GM06990 (cell line): Measurements from ENCODE around the gene SNX27.

Source experiments
- DNase-seq: peaks from one replicate; pipeline ENCODE4 v3.0.0-alpha.2; 2011; ENCODE audit not compliant: insufficient read length; ENCODE audit errors: extremely low read depth
- H3K27me3 ChIP-seq: replicated peaks from 2 replicates; pipeline ENCODE4 v1.6.0; 2011; ENCODE audit warnings: low read length; ENCODE audit not compliant: control insufficient read depth, insufficient read depth
- H3K36me3 ChIP-seq: 2 replicates; pipeline ENCODE4 v1.5.1; 2011; ENCODE audit warnings: low read length; ENCODE audit not compliant: control insufficient read depth, insufficient read depth
- H3K4me3 ChIP-seq: replicated peaks from 2 replicates; pipeline ENCODE4 v1.5.1; 2011; ENCODE audit warnings: low read depth, mild to moderate bottlenecking, control low read depth, low read length
- TF ChIP-seq, protein P1 (sequence below): IDR thresholded peaks from 2 replicates; pipeline ENCODE4 v1.5.1; 2011; ENCODE audit warnings: low read length, control low read depth, mild to moderate bottlenecking, inconsistent platforms; ENCODE audit not compliant: insufficient read depth, poor library complexity, severe bottlenecking

Gene SNX27

DNA sequence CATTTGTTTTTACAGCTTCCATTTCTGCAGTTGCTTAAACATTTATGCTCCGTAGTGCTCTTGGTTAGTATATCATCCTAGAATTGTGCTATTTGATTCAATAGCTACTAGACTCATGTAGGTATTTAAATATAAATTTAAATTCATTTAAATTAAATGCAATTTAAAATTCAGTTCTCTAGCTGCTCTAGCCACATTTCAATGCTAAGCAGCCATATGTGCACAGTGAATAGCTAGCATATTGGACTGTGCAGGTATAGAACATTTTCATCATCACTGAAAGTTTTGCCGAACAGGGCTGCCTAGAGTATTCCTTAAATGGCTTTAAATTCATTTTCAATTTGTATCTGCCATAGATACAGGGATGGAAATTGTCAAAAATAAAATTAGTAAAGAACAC, 72.3 kb downstream of the SNX27 start:
- Histone ChIP-seq H3K4me3 (no peak overlapping the region), H3K36me3 (no peaks in the 10 kb centered on the region; the same call in 1 of the 2 replicates), H3K27me3 (no peaks in the 10 kb centered on the region)
- TF ChIP-seq, protein P1, sequence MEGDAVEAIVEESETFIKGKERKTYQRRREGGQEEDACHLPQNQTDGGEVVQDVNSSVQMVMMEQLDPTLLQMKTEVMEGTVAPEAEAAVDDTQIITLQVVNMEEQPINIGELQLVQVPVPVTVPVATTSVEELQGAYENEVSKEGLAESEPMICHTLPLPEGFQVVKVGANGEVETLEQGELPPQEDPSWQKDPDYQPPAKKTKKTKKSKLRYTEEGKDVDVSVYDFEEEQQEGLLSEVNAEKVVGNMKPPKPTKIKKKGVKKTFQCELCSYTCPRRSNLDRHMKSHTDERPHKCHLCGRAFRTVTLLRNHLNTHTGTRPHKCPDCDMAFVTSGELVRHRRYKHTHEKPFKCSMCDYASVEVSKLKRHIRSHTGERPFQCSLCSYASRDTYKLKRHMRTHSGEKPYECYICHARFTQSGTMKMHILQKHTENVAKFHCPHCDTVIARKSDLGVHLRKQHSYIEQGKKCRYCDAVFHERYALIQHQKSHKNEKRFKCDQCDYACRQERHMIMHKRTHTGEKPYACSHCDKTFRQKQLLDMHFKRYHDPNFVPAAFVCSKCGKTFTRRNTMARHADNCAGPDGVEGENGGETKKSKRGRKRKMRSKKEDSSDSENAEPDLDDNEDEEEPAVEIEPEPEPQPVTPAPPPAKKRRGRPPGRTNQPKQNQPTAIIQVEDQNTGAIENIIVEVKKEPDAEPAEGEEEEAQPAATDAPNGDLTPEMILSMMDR = no peak
- DNase-seq = no peak

DNA sequence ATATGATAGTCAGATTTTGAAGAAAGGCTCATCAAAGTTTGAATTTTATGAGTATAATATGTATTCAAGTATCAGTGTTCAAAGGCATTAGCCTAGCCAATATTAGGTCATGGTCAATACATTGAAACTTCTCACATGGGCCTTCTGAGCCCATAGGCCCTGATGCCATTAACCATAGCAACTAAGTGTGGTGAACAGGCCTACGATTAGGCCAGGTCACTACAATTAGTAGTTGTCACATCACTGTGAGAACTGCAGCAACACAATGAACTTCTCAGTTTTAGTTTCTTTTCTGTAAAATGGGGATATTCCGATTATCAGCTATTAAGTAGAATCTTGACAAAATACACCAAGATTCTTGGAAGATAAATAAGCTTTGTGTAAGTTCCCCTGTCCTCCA, 74.7 kb downstream of the SNX27 start:
- Histone ChIP-seq H3K36me3 (no peaks in the 10 kb centered on the region; the same call in 1 of the 2 replicates), H3K4me3 (no peak overlapping the region), H3K27me3 (no peaks in the 10 kb centered on the region)
- TF ChIP-seq, protein P1 = no peak
- DNase-seq = no peak

DNA sequence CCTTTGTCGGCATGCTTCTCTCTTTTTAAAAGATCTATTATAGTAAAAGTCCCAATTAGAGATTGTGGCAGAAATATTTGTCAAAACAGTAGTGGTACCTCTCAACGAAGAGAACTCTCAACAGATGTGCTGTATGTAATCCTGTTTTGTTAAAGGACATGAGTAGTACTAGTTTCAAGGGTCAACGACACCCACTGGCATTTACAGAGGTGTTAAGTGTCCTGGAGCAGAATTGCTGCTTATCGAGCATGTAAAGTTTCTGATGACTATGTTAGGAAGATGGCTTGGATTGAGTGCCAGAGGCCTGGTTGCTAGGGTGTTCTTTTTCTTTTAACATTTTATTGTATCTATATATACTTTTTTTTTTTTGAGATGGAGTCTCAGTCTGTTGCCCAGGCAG, 77.6 kb downstream of the SNX27 start:
- Histone ChIP-seq H3K4me3 (no peak overlapping the region), H3K36me3 (peaks cover 4% of the 10 kb centered on the region; the same call in 1 of the 2 replicates), H3K27me3 (no peaks in the 10 kb centered on the region)
- TF ChIP-seq, protein P1 = no peak
- DNase-seq = no peak

DNA sequence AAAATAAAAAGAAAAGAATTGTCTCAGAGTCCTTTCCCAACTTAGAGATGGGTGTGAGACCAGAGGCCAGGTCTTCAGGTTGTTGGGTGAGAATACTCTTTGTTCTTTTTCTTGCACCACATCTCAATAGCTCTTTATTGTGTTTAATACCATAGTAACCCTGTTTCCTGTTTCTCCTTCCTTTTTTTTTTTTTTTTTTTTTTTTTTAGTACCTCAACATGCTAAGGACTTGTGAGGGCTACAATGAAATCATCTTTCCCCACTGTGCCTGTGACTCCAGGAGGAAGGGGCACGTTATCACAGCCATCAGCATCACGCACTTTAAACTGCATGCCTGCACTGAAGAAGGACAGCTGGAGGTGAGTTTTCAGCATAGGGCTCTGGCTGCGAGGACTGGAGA, 80.4 kb downstream of the SNX27 start:
- no peaks in the 10 kb centered on the region for H3K27me3 ChIP-seq
- TF ChIP-seq, protein P1 = no peak
- DNase-seq = no peak
- no peak overlapping the region for H3K4me3 ChIP-seq
- peaks cover 4% of the 10 kb centered on the region for H3K36me3 ChIP-seq

DNA sequence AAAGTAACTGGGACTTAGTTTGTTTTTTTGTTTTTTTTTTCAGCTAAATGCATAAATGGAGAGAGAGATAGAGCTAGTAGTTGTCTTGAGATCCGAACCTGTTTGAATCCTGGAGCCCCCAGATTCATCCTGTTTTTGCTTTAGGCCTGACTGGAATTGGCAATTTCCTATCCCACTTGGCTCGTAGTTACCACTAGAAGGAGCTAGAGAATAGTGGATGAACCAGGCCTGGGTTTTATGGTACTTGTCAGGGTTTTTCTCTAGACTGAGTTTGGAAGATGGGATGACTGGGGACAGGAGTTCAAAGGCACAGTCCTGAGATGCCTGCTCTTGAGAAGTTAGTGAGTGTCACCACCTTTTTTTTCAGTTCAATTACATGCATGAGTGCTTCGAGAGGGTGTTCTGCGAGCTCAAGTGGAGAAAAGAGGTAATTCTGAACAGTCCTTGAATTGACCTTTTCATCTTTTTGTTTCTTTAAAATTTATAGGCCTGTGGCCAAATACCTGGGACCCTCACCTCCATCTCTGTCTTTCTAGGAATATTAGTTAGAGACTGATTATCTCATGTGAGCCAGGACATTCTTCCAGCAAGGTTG, 81.3 kb downstream of the SNX27 start:
- no peak overlapping the region for H3K4me3 ChIP-seq
- H3K27me3 ChIP-seq = no peaks in the 10 kb centered on the region
- peaks cover 4% of the 10 kb centered on the region for H3K36me3 ChIP-seq
- TF ChIP-seq, protein P1 = peak; percentile 70
- DNase-seq = no peak

DNA sequence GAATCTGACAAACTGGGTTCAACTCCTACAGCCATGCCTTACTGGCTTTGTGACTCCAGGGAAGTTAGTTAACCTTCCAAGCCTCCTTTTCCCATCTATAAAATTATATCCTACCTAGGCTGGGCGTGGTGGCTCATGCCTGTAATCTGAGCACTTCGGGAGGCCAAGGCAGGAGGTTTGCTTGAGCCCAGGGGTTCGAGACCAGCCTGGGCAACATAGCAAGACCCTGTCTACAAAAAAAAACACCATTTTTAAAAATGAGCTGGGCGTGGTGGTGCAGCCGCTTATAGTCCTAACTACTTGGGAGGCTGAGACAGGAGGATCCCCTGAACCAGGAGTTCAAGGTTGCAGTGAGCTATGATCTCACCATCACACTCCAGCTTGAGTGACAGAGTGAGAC, 89.7 kb downstream of the SNX27 start:
- TF ChIP-seq, protein P1 = no peak
- DNase-seq = no peak
- H3K4me3 ChIP-seq = no peak overlapping the region
- no peaks in the 10 kb centered on the region for H3K27me3 ChIP-seq
- H3K36me3 ChIP-seq = peaks cover 4% of the 10 kb centered on the region
